Loucy (cell line): ENCODE data around the gene PRKCZ.

Source experiments
- H2AFZ ChIP-seq: fragments of 200-600 bp; sonication (generic); 2 replicates; pipeline ENCODE4 v1.6.0; 2016; ENCODE audit warnings: antibody characterized with exemption, mild to moderate bottlenecking, low read length, moderate library complexity
- H3F3A ChIP-seq: fragments of 200-600 bp; 2 replicates; pipeline ENCODE4 v1.6.0; 2016; ENCODE audit warnings: antibody characterized with exemption, low read depth, mild to moderate bottlenecking
- H3K27me3 ChIP-seq: fragments of 200-600 bp; sonication (generic); 2 replicates; pipeline ENCODE4 v1.6.1; 2014; ENCODE audit warnings: low read length, mild to moderate bottlenecking; ENCODE audit not compliant: insufficient read depth, poor library complexity, severe bottlenecking
- H3K36me3 ChIP-seq: fragments of 200-600 bp; sonication (generic); 2 replicates; pipeline ENCODE4 v1.6.1; 2016; ENCODE audit warnings: low read length; ENCODE audit not compliant: insufficient read depth
- H3K4me1 ChIP-seq: fragments of 200-600 bp; sonication (generic); 2 replicates; pipeline ENCODE4 v1.5.1; 2014; ENCODE audit warnings: low read length, mild to moderate bottlenecking; ENCODE audit not compliant: insufficient read depth, poor library complexity, severe bottlenecking
- H3K4me2 ChIP-seq: fragments of 200-600 bp; sonication (generic); 2 replicates; pipeline ENCODE4 v1.6.0; 2014; ENCODE audit warnings: antibody characterized with exemption, low read length, low read depth, mild to moderate bottlenecking; ENCODE audit not compliant: poor library complexity, severe bottlenecking
- H3K4me3 ChIP-seq: fragments of 200-600 bp; sonication (generic); 2 replicates; pipeline ENCODE4 v1.5.1; 2014; ENCODE audit warnings: low read length, mild to moderate bottlenecking, mixed read lengths; ENCODE audit not compliant: poor library complexity, severe bottlenecking
- H3K79me2 ChIP-seq: fragments of 200-600 bp; sonication (generic); 2 replicates; pipeline ENCODE4 v1.6.1; 2014; ENCODE audit warnings: low read length; ENCODE audit not compliant: insufficient read depth
- H3K9ac ChIP-seq: fragments of 200-600 bp; sonication (generic); 2 replicates; pipeline ENCODE4 v1.6.0; 2014; ENCODE audit warnings: mild to moderate bottlenecking, low read depth, low read length, moderate library complexity; ENCODE audit not compliant: poor library complexity, severe bottlenecking
- H3K9me2 ChIP-seq: fragments of 200-600 bp; sonication (generic); replicated peaks from 2 replicates; pipeline ENCODE4 v1.6.1; 2016; ENCODE audit warnings: low read depth, low read length, mixed read lengths
- H3K9me3 ChIP-seq: fragments of 200-600 bp; sonication (generic); 2 replicates; pipeline ENCODE4 v1.6.1; 2014; ENCODE audit warnings: mild to moderate bottlenecking, antibody characterized with exemption, low read length, low read depth; ENCODE audit not compliant: insufficient read depth
- H4K20me1 ChIP-seq: fragments of 200-600 bp; sonication (generic); 2 replicates; pipeline ENCODE4 v1.6.0; 2014; ENCODE audit warnings: antibody characterized with exemption, low read length, mild to moderate bottlenecking; ENCODE audit not compliant: insufficient read depth, poor library complexity, severe bottlenecking
- CTCF ChIP-seq: fragments of 200-600 bp; sonication (generic); conservative IDR thresholded peaks from 2 replicates; pipeline ENCODE4 v1.5.1; 2014; ENCODE audit warnings: mild to moderate bottlenecking, antibody characterized with exemption, low read length
- EZH2phosphoT487 ChIP-seq: fragments of 200-600 bp; IDR thresholded peaks from 2 replicates; pipeline ENCODE4 v1.6.1; 2018; ENCODE audit warnings: antibody characterized with exemption, mild to moderate bottlenecking, moderate library complexity, borderline replicate concordance

Gene PRKCZ

GRCh38 chr1:2087766-2088165 lies 37.6 kb downstream of the PRKCZ start:
- no peaks in the 10 kb centered on the region for H3K27me3 ChIP-seq
- no peaks in the 10 kb centered on the region for H3K36me3 ChIP-seq
- H3K9me2 ChIP-seq, result no peaks in the 10 kb centered on the region
- H2AFZ ChIP-seq, result no peak overlapping the region
- TF ChIP-seq EZH2phosphoT487, result no peak
- TF ChIP-seq CTCF, result no peak
- no peak overlapping the region for H3K4me2 ChIP-seq
- H3K9me3 ChIP-seq, result no peaks in the 10 kb centered on the region
- H3K9ac ChIP-seq, result no peak overlapping the region
- H3K4me1 ChIP-seq, result no peaks in the 10 kb centered on the region
- H4K20me1 ChIP-seq, result no peaks in the 10 kb centered on the region
- H3K4me3 ChIP-seq, result no peak overlapping the region
- H3K79me2 ChIP-seq, result no peaks in the 10 kb centered on the region
- no peaks in the 10 kb centered on the region for H3F3A ChIP-seq

- Histone ChIP-seq H3K36me3 (no peaks in the 10 kb centered on the region), H3K4me3 (no peak overlapping the region), H3K9me2 (no peaks in the 10 kb centered on the region), H2AFZ (no peak overlapping the region), H3K79me2 (no peaks in the 10 kb centered on the region), H3F3A (no peaks in the 10 kb centered on the region), H4K20me1 (no peaks in the 10 kb centered on the region), H3K9ac (no peak overlapping the region), H3K27me3 (no peaks in the 10 kb centered on the region), H3K4me1 (no peaks in the 10 kb centered on the region), H3K4me2 (no peak overlapping the region), H3K9me3 (no peaks in the 10 kb centered on the region)
- TF ChIP-seq EZH2phosphoT487, result no peak
- TF ChIP-seq CTCF, result no peak
These were observed 38.2 kb downstream of the PRKCZ start for GRCh38 chr1:2088458-2088857.

- no peaks in the 10 kb centered on the region for H3K9me2 ChIP-seq
- H3K9ac ChIP-seq, result no peak overlapping the region
- H3K4me2 ChIP-seq, result no peak overlapping the region
- no peaks in the 10 kb centered on the region for H3K9me3 ChIP-seq
- no peaks in the 10 kb centered on the region for H4K20me1 ChIP-seq
- no peaks in the 10 kb centered on the region for H3K27me3 ChIP-seq
- H3K4me1 ChIP-seq, result no peaks in the 10 kb centered on the region
- no peak overlapping the region for H3K4me3 ChIP-seq
- H3F3A ChIP-seq, result no peaks in the 10 kb centered on the region
- no peaks in the 10 kb centered on the region for H3K36me3 ChIP-seq
- no peak for TF ChIP-seq CTCF
- TF ChIP-seq EZH2phosphoT487, result no peak
- no peaks in the 10 kb centered on the region for H3K79me2 ChIP-seq
- H2AFZ ChIP-seq, result no peak overlapping the region
These were observed 38.8 kb downstream of the PRKCZ start for GRCh38 chr1:2089051-2089450.
